GF-D8 (cell line): Measurements from ENCODE around the gene KIF5A.
"Not testable (repeated sequence)": the region's sequence is repeated elsewhere in the genome, so short reads cannot be mapped to it uniquely, and the experiment has no call there.

Source experiments
- DNase-seq: peaks from one replicate; lab custom pipeline; 2025; lab: John Stamatoyannopoulos, UW

KIF5A gene

GRCh38 chr12:57584050-57584449 lies 34.2 kb downstream of the KIF5A start:
- DNase-seq: no peak

- no peak for DNase-seq
Observed at GRCh38 chr12:57584690-57585089, 34.8 kb downstream of the KIF5A start.

- no peak for DNase-seq
Observed at GRCh38 chr12:57585156-57585555, 35.3 kb downstream of the KIF5A start.

- DNase-seq: no peak
Observed at GRCh38 chr12:57586128-57586527, 36.3 kb downstream of the KIF5A start.

GRCh38 chr12:57586832-57587429 lies 37.1 kb downstream of the KIF5A start:
- no peak for DNase-seq

- DNase-seq: not testable (repeated sequence)
Observed at GRCh38 chr12:57588951-57589610, 39.2 kb downstream of the KIF5A start.

- no peak for DNase-seq
Observed at GRCh38 chr12:57590479-57590863, 40.6 kb downstream of the KIF5A start.

GRCh38 chr12:57590864-57591781 lies 41.3 kb downstream of the KIF5A start, which contains the start of gene PIP4K2C:
Gene PIP4K2C (plus strand): TSS chr12:57591192. CDS start chr12:57591290, 98 bp downstream.
- DNase-seq: peak; percentile 29

- no peak for DNase-seq
Observed at GRCh38 chr12:57591782-57592325, 42.0 kb downstream of the KIF5A start.

- no peak for DNase-seq
Observed at GRCh38 chr12:57592551-57593165, 42.8 kb downstream of the KIF5A start.

GRCh38 chr12:57593187-57593586 lies 43.3 kb downstream of the KIF5A start:
- no peak for DNase-seq

GRCh38 chr12:57600395-57600794 lies 50.6 kb downstream of the KIF5A start:
- DNase-seq: no peak

GRCh38 chr12:57602544-57602943 lies 52.7 kb downstream of the KIF5A start:
- DNase-seq: no peak

GRCh38 chr12:57603324-57603723 lies 53.5 kb downstream of the KIF5A start:
- no peak for DNase-seq

- DNase-seq: no peak
Observed at GRCh38 chr12:57603815-57604453, 54.1 kb downstream of the KIF5A start.

GRCh38 chr12:57604454-57604991 lies 54.7 kb downstream of the KIF5A start, which contains the start of gene DTX3:
Gene DTX3 (plus strand): TSS chr12:57604824. CDS start chr12:57606518, 1,694 bp downstream.
- no peak for DNase-seq

GRCh38 chr12:57604992-57605810 lies 55.4 kb downstream of the KIF5A start:
- DNase-seq: no peak

GRCh38 chr12:57605811-57606311 lies 56.0 kb downstream of the KIF5A start:
- no peak for DNase-seq

- no peak for DNase-seq
Observed at GRCh38 chr12:57606399-57606798, 56.6 kb downstream of the KIF5A start.

- no peak for DNase-seq
Observed at GRCh38 chr12:57606821-57607220, 57.0 kb downstream of the KIF5A start.
